Measurements from ENCODE around the gene KCNIP1.

DNA sequence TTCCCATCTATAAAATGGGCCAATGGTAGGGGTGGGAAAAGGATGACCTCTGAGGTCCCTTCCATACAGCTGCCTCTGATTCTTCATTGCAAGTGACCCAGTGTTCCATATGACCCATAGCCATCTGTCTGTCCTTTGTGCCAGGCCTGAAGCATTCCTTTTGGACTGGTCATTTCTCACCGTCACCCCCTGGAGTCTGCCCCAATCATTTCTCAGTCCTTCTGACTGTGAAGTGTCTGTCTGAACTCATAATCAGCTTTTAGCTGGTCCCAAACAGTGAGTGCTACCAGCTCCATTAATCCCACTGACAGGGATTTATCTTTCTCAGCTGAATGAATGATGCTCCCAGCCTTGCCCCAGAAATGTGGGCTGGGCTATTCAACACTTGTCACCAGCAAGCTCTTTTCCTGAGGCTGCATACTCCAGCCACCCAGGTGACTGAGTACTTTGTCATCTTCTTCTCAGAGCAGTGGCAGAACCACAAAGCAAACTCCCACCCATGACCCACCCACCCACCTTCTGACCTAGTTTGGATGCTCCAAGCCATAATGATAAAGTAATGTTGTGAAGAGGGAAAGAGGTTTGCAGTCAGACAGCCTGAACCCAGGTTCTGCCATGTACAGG is 37.4 kb downstream of the KCNIP1 start:
- TF ChIP-seq CTCF (IDR thresholded peaks at IDR 0.05 in 2 of 3, conservative IDR thresholded peaks at IDR 0.05 in 1 of 3; ENCODE audit: control insufficient read depth in 2 of 3, extremely low read depth in 1 of 3, insufficient read depth in 1 of 3, low read depth in 3 of 3, low read length in 3 of 3) (no peak), ATF7 (IDR thresholded peaks at IDR 0.05; ENCODE audit: low read depth) (no peak), NR2F1 (conservative IDR thresholded peaks at IDR 0.05) (no peak), SREBF2 (IDR thresholded peaks at IDR 0.05; ENCODE audit: low read length) (no peak)
- TF ChIP-seq, protein P1, sequence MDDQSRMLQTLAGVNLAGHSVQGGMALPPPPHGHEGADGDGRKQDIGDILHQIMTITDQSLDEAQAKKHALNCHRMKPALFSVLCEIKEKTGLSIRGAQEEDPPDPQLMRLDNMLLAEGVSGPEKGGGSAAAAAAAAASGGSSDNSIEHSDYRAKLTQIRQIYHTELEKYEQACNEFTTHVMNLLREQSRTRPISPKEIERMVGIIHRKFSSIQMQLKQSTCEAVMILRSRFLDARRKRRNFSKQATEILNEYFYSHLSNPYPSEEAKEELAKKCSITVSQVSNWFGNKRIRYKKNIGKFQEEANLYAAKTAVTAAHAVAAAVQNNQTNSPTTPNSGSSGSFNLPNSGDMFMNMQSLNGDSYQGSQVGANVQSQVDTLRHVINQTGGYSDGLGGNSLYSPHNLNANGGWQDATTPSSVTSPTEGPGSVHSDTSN (IDR thresholded peaks at IDR 0.05; ENCODE audit: insufficient replicate concordance, low read depth, low read length) = no peak

Data from GM12878 (cell line).